ENCODE data around the gene SP7.
"Not testable (repeated sequence)": the region's sequence is repeated elsewhere in the genome, so short reads cannot be mapped to it uniquely, and the experiment has no call there.

SP7 gene

GRCh38 chr12:53336181-53336681, at the start of gene SP7:
SP7 (minus strand) TSS chr12:53336354; CDS start chr12:53335646, 708 bp downstream.
- DNase-seq (ENCODE audit: low spot score), result no peak

- no peak for DNase-seq (ENCODE audit: low spot score)
Measured at GRCh38 chr12:53383258-53383657, 47.1 kb upstream of the SP7 start.

- DNase-seq (ENCODE audit: low spot score), result peak; percentile 85
Measured at GRCh38 chr12:53381731-53382630, 45.8 kb upstream of the SP7 start.

GRCh38 chr12:53380794-53381730, 44.9 kb upstream of the SP7 start:
- no peak for DNase-seq (ENCODE audit: low spot score)

GRCh38 chr12:53380104-53380793, 44.1 kb upstream of the SP7 start, which contains the start of gene SP1:
SP1 (plus strand) TSS chr12:53380176; CDS start chr12:53380292, 116 bp downstream.
- DNase-seq (ENCODE audit: low spot score), result peak; percentile 87

GRCh38 chr12:53379389-53380103, 43.4 kb upstream of the SP7 start:
- peak; percentile 100 for DNase-seq (ENCODE audit: low spot score)

GRCh38 chr12:53378724-53379388, 42.7 kb upstream of the SP7 start:
- peak; percentile 26 for DNase-seq (ENCODE audit: low spot score)

- no peak for DNase-seq (ENCODE audit: low spot score)
Measured at GRCh38 chr12:53378222-53378621, 42.1 kb upstream of the SP7 start.

- DNase-seq (ENCODE audit: low spot score), result no peak
Measured at GRCh38 chr12:53376747-53377146, 40.6 kb upstream of the SP7 start.

GRCh38 chr12:53374277-53374676, 38.1 kb upstream of the SP7 start:
- DNase-seq (ENCODE audit: low spot score), result not testable (repeated sequence)

- DNase-seq (ENCODE audit: low spot score), result not testable (repeated sequence)
Measured at GRCh38 chr12:53373554-53374133, 37.5 kb upstream of the SP7 start.

GRCh38 chr12:53365245-53365904, 29.2 kb upstream of the SP7 start:
- DNase-seq (ENCODE audit: low spot score), result no peak

- DNase-seq (ENCODE audit: low spot score), result not testable (repeated sequence)
Measured at GRCh38 chr12:53361638-53362037, 25.5 kb upstream of the SP7 start.

GRCh38 chr12:53358836-53359419, 22.8 kb upstream of the SP7 start:
- no peak for DNase-seq (ENCODE audit: low spot score)

- no peak for DNase-seq (ENCODE audit: low spot score)
Measured at GRCh38 chr12:53355121-53355520, 19.0 kb upstream of the SP7 start.

GRCh38 chr12:53353257-53353655, 17.1 kb upstream of the SP7 start:
- DNase-seq (ENCODE audit: low spot score), result no peak

- DNase-seq (ENCODE audit: low spot score), result peak; percentile 92
Measured at GRCh38 chr12:53352331-53353256, 16.4 kb upstream of the SP7 start.

GRCh38 chr12:53347905-53348304, 11.8 kb upstream of the SP7 start:
- no peak for DNase-seq (ENCODE audit: low spot score)
